Measurements from ENCODE around the gene LRBA. TPM values are rescaled to one million over a fixed set of nuclear protein-coding genes. Genes with fewer than 3 reads are reported as not detected.

Gene LRBA
- total and polyA plus RNA-seq, 4 donors: 8.2 to 69.8 (median 32.8) TPM

DNA sequence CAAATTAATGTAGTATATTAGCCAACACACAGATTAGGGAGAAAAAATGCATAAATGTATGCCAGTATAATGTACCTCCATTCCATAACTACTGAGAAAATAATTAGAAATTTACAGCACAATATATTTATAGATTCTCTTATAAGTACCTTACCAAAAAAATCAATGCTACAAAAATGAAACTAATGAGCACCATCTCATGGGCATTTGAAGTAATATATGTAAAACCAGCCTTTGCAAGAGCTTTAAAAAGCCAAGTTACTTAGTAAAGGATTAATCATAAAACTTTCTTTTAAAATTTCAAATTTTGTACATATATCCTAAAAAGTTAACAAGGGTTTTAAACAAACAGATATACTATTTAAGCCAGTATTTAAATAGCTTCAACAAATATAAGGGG is 43.2 kb downstream of the LRBA start:
- Histone ChIP-seq H3K9me3 (ENCODE audit: control insufficient read depth in 4 of 4, low read length in 3 of 4) (peaks cover 0 to under 1% (median 0%) of the 10 kb centered on the region in 4 donors), H3K9ac (ENCODE audit: low read depth in 1 of 2, low read length in 2 of 2) (no peak overlapping the region), H3K36me3 (ENCODE audit: control insufficient read depth in 4 of 4, insufficient read depth in 3 of 4, low read depth in 1 of 4, low read length in 3 of 4) (no peaks in the 10 kb centered on the region), H3K4me3 (ENCODE audit: low read depth in 1 of 3, low read length in 3 of 3) (no peak overlapping the region), H3K27me3 (ENCODE audit: control insufficient read depth in 4 of 4, insufficient read depth in 4 of 4, low read length in 3 of 4) (no peaks in the 10 kb centered on the region), H3K27ac (ENCODE audit: low read depth in 1 of 2, low read length in 2 of 2) (no peak overlapping the region), H3K4me1 (ENCODE audit: control insufficient read depth in 4 of 4, insufficient read depth in 4 of 4, low read length in 3 of 4) (peaks cover 0 to 20% (median 5%) of the 10 kb centered on the region in 4 donors)
- no peak for DNase-seq (ENCODE audit: low spot score)
- TF ChIP-seq FOXA2 (IDR thresholded peaks at IDR 0.05) (no peak), YY1 (IDR thresholded peaks at IDR 0.05) (no peak)
- TF ChIP-seq, protein P1, sequence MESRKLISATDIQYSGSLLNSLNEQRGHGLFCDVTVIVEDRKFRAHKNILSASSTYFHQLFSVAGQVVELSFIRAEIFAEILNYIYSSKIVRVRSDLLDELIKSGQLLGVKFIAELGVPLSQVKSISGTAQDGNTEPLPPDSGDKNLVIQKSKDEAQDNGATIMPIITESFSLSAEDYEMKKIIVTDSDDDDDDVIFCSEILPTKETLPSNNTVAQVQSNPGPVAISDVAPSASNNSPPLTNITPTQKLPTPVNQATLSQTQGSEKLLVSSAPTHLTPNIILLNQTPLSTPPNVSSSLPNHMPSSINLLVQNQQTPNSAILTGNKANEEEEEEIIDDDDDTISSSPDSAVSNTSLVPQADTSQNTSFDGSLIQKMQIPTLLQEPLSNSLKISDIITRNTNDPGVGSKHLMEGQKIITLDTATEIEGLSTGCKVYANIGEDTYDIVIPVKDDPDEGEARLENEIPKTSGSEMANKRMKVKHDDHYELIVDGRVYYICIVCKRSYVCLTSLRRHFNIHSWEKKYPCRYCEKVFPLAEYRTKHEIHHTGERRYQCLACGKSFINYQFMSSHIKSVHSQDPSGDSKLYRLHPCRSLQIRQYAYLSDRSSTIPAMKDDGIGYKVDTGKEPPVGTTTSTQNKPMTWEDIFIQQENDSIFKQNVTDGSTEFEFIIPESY (IDR thresholded peaks at IDR 0.05): no peak
- TF ChIP-seq, protein P2, sequence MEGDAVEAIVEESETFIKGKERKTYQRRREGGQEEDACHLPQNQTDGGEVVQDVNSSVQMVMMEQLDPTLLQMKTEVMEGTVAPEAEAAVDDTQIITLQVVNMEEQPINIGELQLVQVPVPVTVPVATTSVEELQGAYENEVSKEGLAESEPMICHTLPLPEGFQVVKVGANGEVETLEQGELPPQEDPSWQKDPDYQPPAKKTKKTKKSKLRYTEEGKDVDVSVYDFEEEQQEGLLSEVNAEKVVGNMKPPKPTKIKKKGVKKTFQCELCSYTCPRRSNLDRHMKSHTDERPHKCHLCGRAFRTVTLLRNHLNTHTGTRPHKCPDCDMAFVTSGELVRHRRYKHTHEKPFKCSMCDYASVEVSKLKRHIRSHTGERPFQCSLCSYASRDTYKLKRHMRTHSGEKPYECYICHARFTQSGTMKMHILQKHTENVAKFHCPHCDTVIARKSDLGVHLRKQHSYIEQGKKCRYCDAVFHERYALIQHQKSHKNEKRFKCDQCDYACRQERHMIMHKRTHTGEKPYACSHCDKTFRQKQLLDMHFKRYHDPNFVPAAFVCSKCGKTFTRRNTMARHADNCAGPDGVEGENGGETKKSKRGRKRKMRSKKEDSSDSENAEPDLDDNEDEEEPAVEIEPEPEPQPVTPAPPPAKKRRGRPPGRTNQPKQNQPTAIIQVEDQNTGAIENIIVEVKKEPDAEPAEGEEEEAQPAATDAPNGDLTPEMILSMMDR (IDR thresholded peaks at IDR 0.05; ENCODE audit: low read depth, low read length, missing input control): no peak
- TF ChIP-seq, protein P3, sequence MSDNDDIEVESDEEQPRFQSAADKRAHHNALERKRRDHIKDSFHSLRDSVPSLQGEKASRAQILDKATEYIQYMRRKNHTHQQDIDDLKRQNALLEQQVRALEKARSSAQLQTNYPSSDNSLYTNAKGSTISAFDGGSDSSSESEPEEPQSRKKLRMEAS (IDR thresholded peaks at IDR 0.05): no peak

DNA sequence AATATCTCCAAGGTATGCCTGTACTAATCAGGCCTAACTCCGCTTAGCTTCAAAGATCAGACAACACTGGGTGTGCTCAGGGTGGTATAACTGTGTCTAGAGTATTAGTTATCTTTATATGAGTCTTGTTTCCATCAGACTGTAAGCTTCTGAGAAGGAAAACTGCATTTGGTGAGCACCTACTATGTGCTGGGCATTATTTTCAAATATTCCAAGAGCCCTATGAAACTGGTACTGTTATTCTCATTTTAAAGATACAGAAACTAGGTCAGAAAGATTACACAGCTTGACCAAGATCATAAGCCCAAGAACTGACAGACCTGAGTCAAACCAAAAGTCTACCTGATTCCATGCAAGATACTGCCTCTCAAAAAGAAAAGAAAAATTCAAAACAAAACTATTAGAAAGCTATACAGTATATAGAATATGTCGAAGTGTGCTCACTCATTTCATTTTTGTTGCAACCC is 44.4 kb downstream of the LRBA start:
- H3K36me3 ChIP-seq (ENCODE audit: control insufficient read depth in 4 of 4, insufficient read depth in 3 of 4, low read depth in 1 of 4, low read length in 3 of 4): no peaks in the 10 kb centered on the region
- DNase-seq (ENCODE audit: low spot score): no peak
- no peak overlapping the region for H3K9ac ChIP-seq (ENCODE audit: low read depth in 1 of 2, low read length in 2 of 2)
- H3K27me3 ChIP-seq (ENCODE audit: control insufficient read depth in 4 of 4, insufficient read depth in 4 of 4, low read length in 3 of 4): no peaks in the 10 kb centered on the region
- 92% methylated on average over 2 of the region's 2 CpGs for WGBS
- no peak overlapping the region for H3K27ac ChIP-seq (ENCODE audit: low read depth in 1 of 2, low read length in 2 of 2)
- peaks cover 0 to 20% (median 5%) of the 10 kb centered on the region in 4 donors for H3K4me1 ChIP-seq (ENCODE audit: control insufficient read depth in 4 of 4, insufficient read depth in 4 of 4, low read length in 3 of 4)
- TF ChIP-seq JUND (IDR thresholded peaks at IDR 0.05) (no peak), SP1 (IDR thresholded peaks at IDR 0.05) (no peak), GABPA (IDR thresholded peaks at IDR 0.05 in 1 of 2, conservative IDR thresholded peaks at IDR 0.05 in 1 of 2) (no peak), HNF4G (IDR thresholded peaks at IDR 0.05) (no peak), RAD21 (IDR thresholded peaks at IDR 0.05) (no peak), TAF1 (conservative IDR thresholded peaks at IDR 0.05) (no peak), FOXA1 (IDR thresholded peaks at IDR 0.05) (no peak), NR2F2 (IDR thresholded peaks at IDR 0.05) (no peak), YY1 (IDR thresholded peaks at IDR 0.05) (no peak), RXRA (IDR thresholded peaks at IDR 0.05) (no peak), FOXA2 (IDR thresholded peaks at IDR 0.05) (no peak), HNF4A (conservative IDR thresholded peaks at IDR 0.05) (no peak), EGR1 (IDR thresholded peaks at IDR 0.05; ENCODE audit: low read depth in 2 of 2) (no peak)
- TF ChIP-seq, protein P4, sequence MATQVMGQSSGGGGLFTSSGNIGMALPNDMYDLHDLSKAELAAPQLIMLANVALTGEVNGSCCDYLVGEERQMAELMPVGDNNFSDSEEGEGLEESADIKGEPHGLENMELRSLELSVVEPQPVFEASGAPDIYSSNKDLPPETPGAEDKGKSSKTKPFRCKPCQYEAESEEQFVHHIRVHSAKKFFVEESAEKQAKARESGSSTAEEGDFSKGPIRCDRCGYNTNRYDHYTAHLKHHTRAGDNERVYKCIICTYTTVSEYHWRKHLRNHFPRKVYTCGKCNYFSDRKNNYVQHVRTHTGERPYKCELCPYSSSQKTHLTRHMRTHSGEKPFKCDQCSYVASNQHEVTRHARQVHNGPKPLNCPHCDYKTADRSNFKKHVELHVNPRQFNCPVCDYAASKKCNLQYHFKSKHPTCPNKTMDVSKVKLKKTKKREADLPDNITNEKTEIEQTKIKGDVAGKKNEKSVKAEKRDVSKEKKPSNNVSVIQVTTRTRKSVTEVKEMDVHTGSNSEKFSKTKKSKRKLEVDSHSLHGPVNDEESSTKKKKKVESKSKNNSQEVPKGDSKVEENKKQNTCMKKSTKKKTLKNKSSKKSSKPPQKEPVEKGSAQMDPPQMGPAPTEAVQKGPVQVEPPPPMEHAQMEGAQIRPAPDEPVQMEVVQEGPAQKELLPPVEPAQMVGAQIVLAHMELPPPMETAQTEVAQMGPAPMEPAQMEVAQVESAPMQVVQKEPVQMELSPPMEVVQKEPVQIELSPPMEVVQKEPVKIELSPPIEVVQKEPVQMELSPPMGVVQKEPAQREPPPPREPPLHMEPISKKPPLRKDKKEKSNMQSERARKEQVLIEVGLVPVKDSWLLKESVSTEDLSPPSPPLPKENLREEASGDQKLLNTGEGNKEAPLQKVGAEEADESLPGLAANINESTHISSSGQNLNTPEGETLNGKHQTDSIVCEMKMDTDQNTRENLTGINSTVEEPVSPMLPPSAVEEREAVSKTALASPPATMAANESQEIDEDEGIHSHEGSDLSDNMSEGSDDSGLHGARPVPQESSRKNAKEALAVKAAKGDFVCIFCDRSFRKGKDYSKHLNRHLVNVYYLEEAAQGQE (IDR thresholded peaks at IDR 0.05): no peak
- TF ChIP-seq, protein P1 (IDR thresholded peaks at IDR 0.05): no peak
- TF ChIP-seq, protein P5, sequence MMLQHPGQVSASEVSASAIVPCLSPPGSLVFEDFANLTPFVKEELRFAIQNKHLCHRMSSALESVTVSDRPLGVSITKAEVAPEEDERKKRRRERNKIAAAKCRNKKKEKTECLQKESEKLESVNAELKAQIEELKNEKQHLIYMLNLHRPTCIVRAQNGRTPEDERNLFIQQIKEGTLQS (IDR thresholded peaks at IDR 0.05): no peak
- TF ChIP-seq, protein P3 (IDR thresholded peaks at IDR 0.05): no peak
- TF ChIP-seq, protein P2 (IDR thresholded peaks at IDR 0.05; ENCODE audit: low read depth, low read length, missing input control): no peak
- H3K4me3 ChIP-seq (ENCODE audit: low read depth in 1 of 3, low read length in 3 of 3): no peak overlapping the region
- no peaks in the 10 kb centered on the region for H3K9me3 ChIP-seq (ENCODE audit: control insufficient read depth in 4 of 4, low read length in 3 of 4)

Data from liver (tissue), 9 donors.